ENCODE measurements around the gene ST3GAL4.

DNA sequence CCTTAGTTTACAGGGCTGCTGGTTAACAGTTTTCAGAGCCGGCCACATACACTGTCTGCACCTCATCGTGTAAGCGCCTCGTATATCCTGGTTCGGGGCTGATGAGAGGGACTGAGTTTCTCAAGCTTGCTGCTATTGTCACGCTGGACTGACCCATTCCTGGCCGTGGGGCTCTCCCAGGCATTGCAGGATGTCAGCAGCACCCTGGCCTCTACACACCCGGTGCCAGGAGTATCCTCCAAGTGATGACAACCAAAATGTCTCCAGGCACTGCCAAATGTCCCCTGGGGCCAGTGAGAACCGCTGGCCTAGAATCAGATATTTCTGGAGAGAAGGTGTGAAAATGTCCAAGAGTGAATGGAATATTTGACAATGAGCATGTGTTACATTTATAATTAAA is 82.8 kb downstream of the ST3GAL4 start:
- TF ChIP-seq NBN (IDR thresholded peaks at IDR 0.05; ENCODE audit: low read depth) (no peak), ZNF274 (IDR thresholded peaks at IDR 0.05; ENCODE audit: borderline replicate concordance, low read depth, low read length) (no peak), SRF (CRISPR knock-in tag; IDR thresholded peaks at IDR 0.05) (no peak), BCL6 (CRISPR knock-in tag; IDR thresholded peaks at IDR 0.05) (no peak), EGR1 (conservative IDR thresholded peaks at IDR 0.05) (no peak), ZNF232 (CRISPR knock-in tag; IDR thresholded peaks at IDR 0.05) (no peak)
- TF ChIP-seq, protein P1, sequence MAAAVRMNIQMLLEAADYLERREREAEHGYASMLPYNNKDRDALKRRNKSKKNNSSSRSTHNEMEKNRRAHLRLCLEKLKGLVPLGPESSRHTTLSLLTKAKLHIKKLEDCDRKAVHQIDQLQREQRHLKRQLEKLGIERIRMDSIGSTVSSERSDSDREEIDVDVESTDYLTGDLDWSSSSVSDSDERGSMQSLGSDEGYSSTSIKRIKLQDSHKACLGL (CRISPR knock-in tag; IDR thresholded peaks at IDR 0.05; ENCODE audit: borderline replicate concordance, poor library complexity, severe bottlenecking), result no peak
- TF ChIP-seq, protein P2, sequence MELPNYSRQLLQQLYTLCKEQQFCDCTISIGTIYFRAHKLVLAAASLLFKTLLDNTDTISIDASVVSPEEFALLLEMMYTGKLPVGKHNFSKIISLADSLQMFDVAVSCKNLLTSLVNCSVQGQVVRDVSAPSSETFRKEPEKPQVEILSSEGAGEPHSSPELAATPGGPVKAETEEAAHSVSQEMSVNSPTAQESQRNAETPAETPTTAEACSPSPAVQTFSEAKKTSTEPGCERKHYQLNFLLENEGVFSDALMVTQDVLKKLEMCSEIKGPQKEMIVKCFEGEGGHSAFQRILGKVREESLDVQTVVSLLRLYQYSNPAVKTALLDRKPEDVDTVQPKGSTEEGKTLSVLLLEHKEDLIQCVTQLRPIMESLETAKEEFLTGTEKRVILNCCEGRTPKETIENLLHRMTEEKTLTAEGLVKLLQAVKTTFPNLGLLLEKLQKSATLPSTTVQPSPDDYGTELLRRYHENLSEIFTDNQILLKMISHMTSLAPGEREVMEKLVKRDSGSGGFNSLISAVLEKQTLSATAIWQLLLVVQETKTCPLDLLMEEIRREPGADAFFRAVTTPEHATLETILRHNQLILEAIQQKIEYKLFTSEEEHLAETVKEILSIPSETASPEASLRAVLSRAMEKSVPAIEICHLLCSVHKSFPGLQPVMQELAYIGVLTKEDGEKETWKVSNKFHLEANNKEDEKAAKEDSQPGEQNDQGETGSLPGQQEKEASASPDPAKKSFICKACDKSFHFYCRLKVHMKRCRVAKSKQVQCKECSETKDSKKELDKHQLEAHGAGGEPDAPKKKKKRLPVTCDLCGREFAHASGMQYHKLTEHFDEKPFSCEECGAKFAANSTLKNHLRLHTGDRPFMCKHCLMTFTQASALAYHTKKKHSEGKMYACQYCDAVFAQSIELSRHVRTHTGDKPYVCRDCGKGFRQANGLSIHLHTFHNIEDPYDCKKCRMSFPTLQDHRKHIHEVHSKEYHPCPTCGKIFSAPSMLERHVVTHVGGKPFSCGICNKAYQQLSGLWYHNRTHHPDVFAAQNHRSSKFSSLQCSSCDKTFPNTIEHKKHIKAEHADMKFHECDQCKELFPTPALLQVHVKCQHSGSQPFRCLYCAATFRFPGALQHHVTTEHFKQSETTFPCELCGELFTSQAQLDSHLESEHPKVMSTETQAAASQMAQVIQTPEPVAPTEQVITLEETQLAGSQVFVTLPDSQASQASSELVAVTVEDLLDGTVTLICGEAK (IDR thresholded peaks at IDR 0.05), result no peak
- TF ChIP-seq, protein P2 (CRISPR knock-in tag; IDR thresholded peaks at IDR 0.05), result no peak
- TF ChIP-seq, protein P3, sequence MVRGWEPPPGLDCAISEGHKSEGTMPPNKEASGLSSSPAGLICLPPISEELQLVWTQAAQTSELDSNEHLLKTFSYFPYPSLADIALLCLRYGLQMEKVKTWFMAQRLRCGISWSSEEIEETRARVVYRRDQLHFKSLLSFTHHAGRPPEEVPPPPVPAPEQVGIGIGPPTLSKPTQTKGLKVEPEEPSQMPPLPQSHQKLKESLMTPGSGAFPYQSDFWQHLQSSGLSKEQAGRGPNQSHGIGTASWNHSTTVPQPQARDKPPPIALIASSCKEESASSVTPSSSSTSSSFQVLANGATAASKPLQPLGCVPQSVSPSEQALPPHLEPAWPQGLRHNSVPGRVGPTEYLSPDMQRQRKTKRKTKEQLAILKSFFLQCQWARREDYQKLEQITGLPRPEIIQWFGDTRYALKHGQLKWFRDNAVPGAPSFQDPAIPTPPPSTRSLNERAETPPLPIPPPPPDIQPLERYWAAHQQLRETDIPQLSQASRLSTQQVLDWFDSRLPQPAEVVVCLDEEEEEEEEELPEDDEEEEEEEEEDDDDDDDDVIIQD (CRISPR knock-in tag; IDR thresholded peaks at IDR 0.05), result no peak
- TF ChIP-seq, protein P4, sequence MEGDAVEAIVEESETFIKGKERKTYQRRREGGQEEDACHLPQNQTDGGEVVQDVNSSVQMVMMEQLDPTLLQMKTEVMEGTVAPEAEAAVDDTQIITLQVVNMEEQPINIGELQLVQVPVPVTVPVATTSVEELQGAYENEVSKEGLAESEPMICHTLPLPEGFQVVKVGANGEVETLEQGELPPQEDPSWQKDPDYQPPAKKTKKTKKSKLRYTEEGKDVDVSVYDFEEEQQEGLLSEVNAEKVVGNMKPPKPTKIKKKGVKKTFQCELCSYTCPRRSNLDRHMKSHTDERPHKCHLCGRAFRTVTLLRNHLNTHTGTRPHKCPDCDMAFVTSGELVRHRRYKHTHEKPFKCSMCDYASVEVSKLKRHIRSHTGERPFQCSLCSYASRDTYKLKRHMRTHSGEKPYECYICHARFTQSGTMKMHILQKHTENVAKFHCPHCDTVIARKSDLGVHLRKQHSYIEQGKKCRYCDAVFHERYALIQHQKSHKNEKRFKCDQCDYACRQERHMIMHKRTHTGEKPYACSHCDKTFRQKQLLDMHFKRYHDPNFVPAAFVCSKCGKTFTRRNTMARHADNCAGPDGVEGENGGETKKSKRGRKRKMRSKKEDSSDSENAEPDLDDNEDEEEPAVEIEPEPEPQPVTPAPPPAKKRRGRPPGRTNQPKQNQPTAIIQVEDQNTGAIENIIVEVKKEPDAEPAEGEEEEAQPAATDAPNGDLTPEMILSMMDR (IDR thresholded peaks at IDR 0.05 in 2 of 3, conservative IDR thresholded peaks at IDR 0.05 in 1 of 3; ENCODE audit: insufficient read depth in 2 of 3, low read depth in 1 of 3, low read length in 3 of 3), result no peak

All from K562 (cell line).